CD4-positive, alpha-beta T cell treated with Interleukin-10 for 1 hour (primary cell): ENCODE measurements around the gene VGLL3.
"Not testable (repeated sequence)": the region's sequence is repeated elsewhere in the genome, so short reads cannot be mapped to it uniquely, and the experiment has no call there.

Experiments
- DNase-seq: peaks from one replicate; pipeline ENCODE4 v3.0.0-alpha.2; 2020

The VGLL3 gene, protein sequence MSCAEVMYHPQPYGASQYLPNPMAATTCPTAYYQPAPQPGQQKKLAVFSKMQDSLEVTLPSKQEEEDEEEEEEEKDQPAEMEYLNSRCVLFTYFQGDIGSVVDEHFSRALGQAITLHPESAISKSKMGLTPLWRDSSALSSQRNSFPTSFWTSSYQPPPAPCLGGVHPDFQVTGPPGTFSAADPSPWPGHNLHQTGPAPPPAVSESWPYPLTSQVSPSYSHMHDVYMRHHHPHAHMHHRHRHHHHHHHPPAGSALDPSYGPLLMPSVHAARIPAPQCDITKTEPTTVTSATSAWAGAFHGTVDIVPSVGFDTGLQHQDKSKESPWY

DNA sequence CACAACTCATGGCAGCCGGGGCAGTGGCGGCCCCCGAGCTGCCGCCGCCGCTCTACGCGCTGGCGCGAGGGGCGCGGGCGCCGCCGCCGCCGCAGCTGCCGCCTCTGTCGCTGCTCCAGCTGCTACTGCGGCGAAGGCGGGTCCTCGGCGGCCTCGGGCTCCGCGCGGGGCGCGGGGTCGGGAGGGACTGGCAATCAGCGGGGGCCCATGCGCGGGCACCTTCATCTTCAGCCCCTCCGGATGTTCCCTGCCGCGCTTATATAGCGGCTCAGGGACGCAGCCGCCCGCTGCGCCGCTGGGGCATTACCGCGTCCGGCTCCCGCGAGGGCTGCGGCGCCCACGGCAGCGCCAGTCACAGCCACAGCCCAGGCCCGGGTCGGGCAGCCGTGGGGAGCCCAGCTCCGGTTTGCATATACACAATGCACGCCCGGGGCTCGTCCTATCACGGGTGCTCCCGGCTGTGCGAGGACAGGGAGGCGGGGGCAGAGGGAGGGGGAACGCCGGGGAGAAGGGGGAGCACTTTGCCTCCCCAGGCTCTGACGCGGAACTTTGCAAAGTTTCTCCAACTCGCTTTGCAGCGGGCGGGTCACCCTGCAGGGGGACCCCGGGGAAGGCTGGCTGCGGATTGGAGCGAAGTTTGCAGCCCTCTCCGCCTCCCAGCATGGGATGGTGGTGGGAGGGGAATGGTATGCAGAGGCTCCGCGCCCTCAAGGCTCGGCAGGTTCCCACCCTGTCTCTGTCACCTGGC lies at the start of gene VGLL3:
Gene VGLL3 (minus strand): TSS at position 416 of the 748 bp plus-strand sequence. CDS start 406 bp downstream, at position 10.
- DNase-seq = no peak

GRCh38 chr3:87037652-87038051 lies 46.7 kb upstream of the VGLL3 start:
- DNase-seq = no peak

GRCh38 chr3:87036671-87037070 lies 45.7 kb upstream of the VGLL3 start:
- DNase-seq = no peak

- no peak for DNase-seq
Measured at GRCh38 chr3:87035339-87035738, 44.4 kb upstream of the VGLL3 start.

DNA sequence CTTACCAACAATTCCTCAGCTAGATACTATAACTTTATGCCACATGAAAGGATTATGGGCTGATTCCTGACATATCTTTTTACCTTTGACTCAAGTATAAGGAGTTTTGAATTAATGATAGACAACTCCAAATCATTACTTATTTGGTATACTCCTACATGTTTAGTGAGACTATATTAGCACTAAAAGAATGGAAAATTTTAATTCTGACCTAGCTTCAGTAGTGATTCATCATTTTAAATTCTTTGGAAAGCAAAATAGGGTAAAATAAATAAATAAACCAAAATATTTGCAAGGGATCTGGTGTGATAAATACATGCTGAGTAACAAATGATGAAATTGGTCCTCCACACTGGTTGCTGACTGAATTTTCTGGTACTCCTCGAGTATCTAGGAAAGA lies 42.3 kb upstream of the VGLL3 start:
- DNase-seq = no peak

- DNase-seq = no peak
Measured at GRCh38 chr3:87025661-87026645, 35.0 kb upstream of the VGLL3 start.

DNA sequence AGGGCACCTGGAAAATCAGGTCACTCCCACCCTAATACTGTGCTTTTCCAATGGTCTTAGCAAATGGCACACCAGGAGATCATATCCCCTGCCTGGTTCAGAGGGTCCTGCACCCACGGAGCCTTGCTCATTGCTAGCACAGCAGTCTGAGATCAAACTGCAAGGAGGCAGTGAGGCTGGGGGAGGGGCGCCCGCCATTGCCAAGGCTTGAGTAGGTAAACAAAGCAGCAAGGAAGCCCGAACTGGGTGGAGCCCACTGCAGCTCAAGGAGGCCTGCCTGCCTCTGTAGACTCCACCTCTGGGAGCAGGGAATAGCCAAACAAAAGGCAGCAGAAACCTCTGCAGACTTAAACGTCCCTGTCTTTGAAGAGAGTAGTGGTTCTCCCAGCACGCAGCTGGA lies 26.4 kb upstream of the VGLL3 start:
- DNase-seq = not testable (repeated sequence)

DNA sequence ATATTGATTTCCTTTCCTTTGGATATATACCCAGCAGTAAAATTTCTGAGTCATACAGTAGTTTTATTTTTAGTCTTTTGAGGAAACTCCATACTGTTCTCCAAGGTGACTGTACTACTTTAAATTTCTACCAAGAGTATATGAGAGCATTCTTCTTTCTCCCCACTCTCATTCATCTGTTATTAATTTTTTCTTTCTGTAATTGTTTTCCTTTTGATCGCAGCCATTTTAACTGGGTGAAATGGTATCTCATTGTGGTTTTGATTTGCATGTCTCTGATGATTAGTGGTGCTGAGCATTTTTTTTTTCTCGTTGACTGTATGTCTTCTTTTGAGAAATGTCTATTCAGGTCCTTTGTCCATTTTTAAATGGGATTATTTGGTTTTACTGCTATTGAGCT lies 18.3 kb upstream of the VGLL3 start:
- DNase-seq = no peak

- DNase-seq = no peak
Measured at GRCh38 chr3:87006844-87007439, 16.0 kb upstream of the VGLL3 start.

GRCh38 chr3:87004883-87005282 lies 13.9 kb upstream of the VGLL3 start:
- no peak for DNase-seq

DNA sequence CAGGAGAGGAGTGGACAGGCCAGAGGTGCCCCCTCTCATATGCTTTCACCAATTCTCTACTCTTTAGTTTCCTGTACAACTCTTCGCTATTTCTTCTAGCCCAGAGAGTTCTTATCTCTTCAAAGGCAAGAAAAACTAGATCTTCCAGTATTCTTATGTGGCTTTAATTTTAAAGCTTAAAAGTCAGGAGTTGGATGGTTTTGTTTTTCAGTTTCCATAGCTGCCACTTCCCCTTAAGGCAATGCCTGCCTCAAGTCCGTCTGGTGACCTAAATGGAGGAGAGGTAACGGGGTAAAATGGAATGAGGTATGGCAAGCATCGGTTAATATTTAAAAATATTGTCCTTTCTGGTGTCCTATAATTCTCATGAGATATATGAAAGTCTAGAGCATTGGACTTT lies 11.4 kb upstream of the VGLL3 start:
- DNase-seq = no peak

GRCh38 chr3:87001473-87002098 lies 10.6 kb upstream of the VGLL3 start:
- no peak for DNase-seq

DNA sequence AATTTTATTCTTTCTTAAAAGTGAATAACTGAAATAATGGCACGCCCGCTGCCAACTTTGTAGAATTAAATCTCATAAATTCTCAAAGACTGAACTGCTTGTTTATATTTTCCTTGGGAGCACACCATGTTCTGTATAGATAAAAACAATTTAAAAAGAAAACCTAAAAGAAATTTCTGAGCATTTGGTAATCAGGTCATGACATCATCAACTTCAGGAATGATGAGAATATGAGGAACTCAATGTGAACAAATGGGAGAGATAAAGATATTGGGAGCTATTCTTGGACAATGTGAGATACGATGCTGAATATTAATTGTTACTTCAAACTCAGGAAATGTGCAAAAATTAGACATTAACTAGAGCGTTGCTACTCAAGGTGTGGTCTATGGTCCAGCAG lies 10.0 kb upstream of the VGLL3 start:
- no peak for DNase-seq

GRCh38 chr3:86998569-86998968 lies 7.6 kb upstream of the VGLL3 start:
- no peak for DNase-seq

GRCh38 chr3:86996261-86996955 lies 5.5 kb upstream of the VGLL3 start:
- DNase-seq = no peak

- no peak for DNase-seq
Measured at GRCh38 chr3:86995537-86995936, 4.6 kb upstream of the VGLL3 start.

DNA sequence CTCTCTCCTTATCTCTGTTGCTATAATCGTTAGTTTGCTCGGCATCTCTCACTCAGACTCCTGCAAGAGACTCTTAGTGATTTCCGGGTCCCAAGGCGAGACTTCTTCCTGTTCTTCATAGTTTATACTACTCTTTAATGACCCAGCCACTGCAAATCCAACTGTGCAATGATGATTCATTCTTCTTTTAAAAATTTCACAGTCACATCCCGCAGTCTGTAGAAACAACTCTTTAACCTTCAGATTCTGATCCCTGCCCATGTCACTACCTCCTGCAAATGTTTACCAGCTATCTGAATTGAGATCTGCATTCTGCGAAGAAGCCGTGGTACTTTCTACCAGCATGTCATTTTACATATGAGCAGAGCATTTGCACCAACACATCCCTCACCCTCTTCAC lies 2.8 kb upstream of the VGLL3 start:
- DNase-seq = no peak

DNA sequence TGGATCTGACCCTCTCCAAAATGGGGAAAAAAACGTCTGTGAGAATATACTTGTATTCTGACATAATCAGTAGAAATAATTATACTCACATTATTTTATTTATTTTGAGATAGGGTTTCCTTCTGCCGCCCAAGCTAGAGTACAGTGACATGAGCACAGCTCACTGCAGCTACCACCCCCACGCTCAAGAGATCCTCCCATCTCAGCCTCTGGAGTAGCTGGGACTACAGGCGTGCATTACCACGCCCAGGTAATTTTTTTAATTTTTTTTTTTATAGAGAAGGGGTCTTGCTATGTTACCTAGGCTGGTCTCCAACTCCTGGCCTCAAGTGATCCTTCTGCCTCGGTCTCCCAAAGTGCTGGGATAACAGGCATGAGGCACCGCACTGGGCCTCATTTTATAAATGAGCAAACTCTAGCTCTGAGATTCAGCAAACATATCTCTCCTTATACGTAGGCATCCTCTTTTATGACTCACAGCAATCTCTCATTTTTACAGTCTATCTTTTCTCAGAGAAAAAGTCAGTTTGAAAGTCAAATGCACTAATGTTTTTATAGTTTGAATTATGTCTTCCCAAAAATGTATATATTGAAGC lies 989 bp upstream of the VGLL3 start:
- DNase-seq = no peak

DNA sequence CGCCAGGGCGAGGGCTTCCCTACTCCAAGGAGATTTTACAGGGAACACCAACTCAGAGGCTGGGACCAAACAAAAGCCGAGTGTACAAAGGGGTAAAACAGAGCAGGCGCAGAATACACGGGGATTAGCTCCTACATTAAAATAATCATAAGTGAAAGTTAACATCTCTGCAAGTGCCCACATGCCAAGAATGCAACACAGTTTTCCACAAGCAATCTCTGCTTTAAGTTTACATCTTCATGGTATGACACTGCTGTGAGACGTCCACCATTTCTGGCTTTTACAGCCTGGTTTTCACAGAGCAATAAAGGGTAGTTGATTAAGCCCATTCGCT lies 500 bp upstream of the VGLL3 start:
- DNase-seq = no peak

GRCh38 chr3:86990012-86990733 lies 776 bp downstream of the VGLL3 start:
- no peak for DNase-seq

GRCh38 chr3:86989611-86990010 lies 1.3 kb downstream of the VGLL3 start:
- DNase-seq = no peak
